NCI-H748 treated with DMSO at 0.1 percent for 48 hours (cell line): ENCODE data around the gene ATP1A1.

Experiments
- DNase-seq: peaks from one replicate; lab custom pipeline; 2025; lab: John Stamatoyannopoulos, UW

ATP1A1 gene

DNA sequence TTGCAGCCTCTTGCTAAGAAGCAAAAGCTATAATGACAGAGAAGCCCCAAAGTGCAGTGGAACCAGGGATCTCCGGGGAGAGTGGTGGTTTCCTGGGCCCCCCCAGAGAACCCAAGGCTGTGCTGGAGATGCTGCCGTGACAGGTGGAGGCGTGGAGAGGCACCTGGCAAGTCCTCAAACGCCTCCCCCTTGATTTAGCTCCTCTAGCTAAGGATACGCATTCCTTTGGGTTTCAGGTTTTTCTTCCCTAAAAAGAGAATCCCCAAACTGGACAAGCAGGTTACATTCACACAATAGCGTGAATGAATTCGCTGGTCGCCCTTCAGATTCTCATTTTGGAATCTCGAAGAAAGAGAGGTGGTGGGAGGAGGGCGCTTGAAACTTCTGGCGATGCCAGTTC lies 853 bp upstream of the ATP1A1 start:
- DNase-seq: no peak

DNA sequence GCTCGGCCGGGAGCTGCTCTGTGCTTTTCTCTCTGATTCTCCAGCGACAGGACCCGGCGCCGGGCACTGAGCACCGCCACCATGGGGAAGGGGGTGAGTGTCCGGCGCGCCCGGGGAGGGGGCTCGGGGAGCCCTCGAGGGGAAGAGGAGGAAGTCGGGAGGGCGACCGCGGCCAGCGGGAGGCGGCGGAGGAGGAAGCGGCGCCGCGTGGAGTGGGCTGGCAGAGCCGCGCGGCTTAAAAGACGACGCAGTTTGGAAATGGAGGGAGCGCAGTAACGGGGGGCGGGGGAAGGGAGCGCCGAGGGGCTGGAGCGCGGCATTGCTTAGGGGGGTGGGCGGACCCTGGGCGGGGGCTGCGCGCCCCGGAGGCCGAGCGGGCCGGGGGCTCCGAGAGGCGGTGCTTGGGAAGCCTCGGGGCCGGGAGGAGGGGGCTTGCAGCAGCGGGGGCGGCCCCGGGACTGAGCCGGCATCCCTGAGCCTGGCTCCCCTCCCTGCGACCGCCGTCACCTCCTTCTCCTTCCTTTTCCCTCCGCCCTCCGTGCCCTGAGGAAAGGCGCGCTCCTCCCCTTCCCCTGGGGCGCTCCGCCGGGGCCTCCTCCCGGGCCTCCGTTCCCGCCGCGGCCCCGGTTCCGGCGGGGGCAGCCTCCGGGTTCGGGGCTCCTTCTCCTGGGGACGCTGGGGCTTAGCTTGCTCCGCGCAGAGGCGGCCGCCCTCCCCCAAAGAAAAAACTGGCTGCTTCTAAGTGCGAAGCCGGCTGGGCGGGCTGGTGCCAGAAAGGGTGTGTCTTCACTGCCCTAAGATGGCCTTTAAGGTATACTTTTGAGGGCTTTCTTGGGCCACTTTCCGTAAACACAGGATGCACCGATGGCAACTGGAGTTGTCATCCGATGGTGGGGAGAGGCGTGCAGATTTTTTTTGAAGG lies 648 bp downstream of the ATP1A1 start:
- peak; percentile 22 for DNase-seq

DNA sequence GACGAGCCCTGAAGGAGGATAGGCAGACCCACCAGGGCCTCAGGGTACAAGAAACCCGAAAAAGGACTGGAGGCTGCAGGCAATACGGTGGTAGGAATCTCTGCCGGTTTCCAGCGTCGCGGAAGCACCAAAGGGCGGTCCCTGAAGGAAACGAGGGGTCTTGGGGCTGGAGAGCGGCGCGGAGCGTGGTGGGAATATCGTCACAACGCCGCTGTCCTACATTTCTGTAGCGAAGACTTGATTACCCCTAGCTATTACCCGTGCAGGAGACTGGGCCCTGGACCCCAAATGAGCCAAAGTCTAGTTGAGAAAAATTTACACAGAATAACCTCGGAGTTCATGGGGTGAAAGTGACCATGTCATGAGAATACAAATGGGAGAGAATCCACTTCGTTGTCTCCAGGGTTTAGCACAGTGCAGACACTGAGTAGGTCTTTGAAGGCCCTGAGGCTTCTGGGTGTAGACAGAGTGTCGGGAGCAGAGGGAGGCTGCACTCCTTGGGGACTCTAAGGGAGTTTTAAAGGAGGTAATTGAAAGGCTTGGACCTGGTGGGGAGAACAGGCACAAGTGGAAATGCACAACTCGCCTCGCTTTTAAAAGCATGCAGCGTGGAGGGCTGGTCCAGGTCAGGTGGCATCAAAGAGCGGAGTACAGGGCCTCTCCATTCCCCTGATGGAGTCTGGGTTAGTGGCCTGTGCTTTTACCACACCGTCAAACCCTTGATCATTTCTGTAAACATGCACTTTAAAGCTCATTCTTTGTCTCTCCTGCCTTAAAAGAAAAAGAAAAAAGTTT lies 1.5 kb downstream of the ATP1A1 start:
- DNase-seq: no peak

DNA sequence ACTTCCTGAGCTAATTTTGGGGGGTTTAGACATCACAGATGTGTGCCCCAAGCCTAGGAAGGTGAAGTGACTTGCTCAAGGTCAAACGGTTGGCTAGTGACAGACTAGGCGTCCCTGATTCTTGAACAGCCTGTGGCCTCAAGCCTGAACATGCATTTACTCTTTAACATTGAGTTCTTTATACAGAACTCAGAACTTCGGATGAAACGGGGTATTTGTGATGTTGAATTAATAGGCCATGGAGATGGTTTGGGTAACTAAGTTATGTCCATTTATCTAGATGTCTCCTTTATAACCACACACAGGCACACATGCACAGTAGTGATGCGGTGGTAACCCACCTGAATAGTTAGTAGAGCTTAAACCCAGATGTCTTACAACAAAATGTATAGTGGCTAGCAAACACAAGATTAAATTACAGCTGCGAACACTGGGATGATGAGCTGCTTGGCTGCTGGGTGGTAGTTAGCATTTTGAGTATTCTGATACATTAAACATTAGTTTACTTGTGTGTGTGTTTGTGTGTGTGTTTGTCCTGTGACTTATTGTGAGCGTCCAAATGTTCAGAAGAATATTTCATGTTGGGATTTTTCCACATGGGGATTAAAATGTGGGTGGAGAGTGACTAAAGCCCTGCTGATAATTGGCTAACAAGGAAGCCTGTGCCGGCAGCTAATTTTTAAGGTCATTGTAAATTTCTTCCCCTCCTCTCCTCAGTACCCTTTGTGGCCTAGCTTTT lies 2.3 kb downstream of the ATP1A1 start:
- DNase-seq: no peak

DNA sequence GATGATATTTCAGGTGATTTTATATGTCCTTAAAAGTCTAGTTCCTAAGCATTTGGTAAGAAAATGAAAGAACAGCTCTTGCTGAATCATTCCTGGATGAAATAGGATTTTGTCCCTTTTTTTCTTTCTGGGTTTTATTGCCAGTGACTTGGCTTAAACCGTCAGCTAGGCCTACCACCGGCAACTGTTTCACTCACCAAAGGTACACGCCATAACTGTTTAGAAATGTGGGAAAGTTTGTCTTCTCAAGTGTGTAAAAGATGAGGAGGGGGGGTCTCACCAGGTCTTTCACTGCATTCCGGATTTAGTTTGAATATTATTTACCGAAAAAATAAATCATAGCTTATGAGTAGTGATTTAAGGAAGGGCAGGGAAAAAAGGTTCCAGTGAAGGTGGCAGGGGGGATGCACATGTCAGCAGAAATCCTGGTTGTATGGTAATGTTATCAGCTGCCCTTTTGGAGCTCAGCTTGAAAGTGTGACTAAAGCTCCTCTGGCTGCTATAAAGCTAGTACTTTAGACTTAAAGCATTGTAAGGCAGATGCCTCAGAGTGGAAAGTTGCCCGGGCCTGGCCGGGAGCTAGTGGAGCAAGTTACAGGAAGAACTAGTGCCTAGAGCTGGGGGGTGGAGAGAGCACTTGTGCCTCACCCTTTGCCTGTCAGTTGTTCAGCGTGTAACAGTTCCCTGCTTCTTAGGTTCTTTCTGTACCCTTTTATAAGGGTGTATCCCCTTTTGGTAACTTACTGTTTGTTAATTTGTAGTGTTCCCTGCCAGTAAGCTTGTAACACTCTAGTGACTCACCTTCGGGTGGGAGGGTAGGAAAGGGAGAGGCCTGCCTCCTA lies 3.1 kb downstream of the ATP1A1 start:
- no peak for DNase-seq

DNA sequence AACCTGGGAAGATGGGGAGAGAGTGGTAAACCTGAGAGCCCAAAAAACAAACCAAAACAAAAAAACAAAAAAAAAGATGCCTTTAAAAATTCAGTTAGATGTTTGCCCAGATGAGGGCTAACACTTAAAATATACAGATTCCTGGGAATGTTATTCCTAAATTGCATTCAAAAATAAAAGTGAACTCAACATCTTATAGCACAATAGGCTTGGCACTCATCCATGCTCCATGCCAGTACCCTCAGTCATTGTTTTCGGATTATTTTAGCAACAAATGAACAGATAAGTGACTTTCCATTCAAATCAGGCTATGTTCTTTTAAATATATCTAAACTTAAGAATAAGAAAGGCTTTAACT lies 3.7 kb downstream of the ATP1A1 start:
- no peak for DNase-seq

DNA sequence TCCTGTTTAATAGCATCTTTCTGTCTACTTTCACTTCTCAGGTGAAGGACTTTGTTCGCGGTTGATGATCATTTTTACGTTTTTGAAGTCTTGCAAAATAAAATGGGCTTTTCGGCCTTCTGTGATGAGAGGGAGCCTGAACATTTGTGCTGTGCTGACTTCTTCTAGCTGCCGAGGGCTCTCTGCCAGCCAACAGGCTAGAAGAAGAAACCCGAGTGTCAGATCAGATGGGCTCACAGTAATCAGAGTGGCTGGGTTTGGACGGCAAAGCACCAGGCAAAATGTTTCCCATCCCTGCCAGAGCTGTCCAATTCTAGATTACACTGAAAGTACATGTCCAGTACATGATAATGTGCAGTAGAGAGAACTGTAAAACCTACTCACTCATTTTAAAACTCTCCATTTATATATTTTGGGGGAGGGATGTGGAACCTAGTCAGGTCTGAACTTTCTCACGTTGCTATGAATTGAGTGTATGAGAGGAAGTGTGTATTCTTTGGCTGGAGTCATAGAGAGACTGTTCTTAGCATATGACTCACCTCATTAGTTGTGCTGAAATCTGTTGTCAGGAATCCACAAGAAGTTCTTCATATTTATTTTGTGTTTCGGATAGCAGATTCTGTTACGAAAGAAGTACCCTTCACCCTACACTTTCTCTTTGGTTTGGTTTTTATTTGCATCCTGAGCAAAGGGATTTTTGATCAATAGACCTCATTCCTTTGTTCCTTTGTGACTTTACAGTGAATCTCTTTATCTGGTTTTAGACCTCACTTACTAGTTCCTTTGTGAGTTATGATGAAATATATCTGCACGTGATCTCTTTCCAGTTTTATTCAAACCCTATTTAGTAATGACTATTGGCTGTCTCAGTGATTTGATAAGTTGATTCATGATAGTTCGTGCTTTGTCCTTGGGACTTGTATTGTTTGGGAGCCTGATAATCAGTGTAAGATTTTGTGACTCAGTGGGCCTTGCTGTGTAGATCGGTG lies 4.8 kb downstream of the ATP1A1 start:
- DNase-seq: no peak

DNA sequence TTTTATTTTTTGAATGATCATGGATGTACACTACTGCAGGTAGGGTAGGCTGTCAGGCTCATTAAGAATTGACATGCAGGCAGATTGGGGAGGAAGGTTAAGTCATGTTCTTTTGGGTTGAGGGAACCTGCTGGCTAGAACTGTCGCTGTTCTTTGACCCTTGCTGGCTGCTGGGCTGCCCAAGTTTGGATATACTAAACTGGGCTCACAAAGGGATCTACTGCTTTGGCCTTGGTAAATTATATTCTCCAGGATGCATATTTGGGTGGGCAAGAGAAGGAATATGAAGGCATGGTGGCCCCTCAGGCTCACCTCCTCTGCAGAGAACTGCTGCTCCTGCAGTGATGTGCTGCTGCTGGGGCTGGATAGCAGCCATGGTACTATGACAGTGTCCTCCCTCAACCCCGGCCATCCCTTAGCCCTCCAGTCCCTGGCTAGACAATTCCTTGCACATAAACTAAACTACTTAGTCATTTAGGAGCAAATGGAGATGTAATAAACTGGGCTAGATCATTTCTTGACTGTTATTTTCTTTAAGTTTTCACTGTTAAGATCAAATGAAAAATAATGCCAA lies 6.1 kb downstream of the ATP1A1 start:
- no peak for DNase-seq

DNA sequence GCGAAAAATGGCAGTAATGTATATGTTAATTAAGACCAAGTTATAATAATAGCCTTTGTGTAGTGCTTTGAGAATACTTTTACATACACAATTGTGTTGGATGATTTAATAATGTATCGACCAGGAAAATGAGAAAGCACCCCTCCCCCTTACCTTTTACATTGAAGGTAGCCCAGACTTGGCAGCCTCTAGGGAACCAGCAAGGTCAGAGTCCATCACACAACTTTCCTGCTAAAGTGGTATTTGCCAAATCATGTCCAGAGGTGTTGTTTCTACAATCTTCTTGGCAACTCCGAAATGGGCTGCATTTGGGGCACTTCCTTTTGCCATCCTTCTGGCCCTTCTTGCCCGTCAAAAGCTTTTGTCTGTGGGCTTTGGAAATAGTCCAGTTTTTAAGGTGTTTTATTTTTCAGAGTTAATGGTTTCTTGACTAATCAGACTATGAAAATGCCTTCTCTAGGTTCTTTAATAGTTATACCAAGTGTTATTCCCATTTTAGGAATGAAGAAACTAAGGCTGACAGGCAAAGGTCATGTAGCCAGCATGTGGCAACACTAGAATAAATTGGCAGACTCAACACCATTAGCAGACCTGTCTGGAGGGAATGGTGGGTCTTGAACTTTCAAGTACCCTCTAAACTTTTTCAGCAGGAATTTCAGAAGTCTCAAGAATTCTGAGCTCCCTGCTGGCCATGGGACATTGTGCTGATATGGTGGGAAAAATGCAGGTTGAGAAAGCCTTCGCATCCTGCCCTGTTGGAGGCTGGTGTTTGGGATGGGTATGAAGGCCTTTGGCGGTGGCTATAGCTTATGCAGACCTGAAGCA lies 6.8 kb downstream of the ATP1A1 start:
- DNase-seq: no peak

DNA sequence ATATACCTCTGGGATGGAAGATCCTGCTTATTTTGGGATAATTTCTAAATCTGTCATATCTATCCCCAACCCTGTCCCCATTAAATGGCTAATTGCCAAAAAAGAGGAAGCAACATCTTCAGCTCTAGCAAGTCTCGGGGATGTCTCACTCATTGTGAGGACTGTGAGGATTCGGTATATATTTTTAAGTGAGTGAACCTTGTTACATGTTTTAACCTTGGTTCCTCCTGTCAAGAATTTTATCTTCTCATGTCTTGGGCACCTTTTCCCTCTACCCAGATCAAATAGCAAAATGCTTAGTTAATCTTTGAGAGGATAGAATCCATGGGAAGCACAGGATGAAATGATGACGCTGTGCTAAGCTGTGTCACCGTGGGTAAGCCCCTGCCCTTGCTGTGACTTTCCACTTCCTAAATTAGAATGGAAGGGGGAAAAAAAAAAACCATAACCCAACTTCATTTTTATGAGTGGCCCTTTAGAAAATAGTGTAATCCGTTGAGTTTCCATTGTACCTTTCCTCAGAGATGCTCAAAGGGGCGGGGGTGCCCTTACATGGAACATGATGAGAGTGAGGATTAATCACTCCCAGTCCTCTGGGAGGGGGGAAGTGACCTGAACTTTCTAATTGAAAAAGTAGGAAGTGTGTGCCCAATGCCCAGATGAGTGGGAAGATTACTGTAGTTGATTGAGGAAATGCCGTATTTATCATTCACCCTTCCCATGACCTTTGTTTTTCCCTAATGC lies 7.6 kb downstream of the ATP1A1 start:
- DNase-seq: no peak

DNA sequence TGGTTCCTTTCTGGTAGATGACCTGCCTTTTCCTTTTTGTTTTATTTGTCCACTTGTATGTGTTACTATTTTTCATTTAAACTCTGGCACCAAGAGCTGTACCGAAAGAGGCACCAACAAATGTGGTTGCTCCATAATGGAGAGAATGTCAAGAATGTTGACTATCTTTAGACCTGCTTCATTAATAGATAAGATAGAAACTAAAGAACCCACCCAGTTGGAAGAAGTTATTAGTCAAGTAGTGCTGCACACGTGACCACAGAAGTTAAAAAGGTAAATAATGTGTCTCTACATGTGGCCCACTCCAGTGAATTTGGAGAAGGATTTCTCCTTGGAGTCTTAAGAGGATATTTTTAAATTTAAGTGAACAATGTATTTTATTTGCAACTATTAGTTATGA lies 9.3 kb downstream of the ATP1A1 start:
- no peak for DNase-seq

DNA sequence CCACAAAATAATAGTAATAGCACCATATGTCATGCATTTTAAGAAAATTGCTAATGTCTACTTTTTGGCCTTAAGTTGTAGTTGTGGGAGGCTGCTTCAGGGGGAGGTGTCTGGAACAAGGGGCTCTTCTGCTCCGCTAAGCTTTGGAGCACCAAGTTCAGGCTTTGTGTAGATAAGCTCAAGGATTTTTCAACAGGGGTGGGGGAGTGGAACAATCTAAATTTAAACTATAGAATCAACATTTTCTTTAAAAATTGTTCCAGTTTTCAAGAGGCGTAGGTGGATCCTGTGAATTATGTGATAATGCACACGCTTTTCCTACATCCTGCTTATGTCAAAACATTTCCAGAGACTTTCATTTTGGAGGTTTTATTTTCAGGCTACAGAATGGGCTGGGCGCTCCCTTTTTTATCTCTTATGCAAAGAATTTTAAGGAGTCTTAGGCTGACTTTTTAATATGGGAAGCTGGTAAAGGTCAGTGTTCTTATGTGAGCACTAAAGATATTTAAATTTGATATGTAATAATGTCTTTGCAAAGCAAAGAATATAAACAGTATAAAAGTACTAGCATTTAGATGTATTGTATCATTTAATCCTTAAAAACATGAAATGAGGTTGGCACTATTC lies 9.9 kb downstream of the ATP1A1 start:
- no peak for DNase-seq

DNA sequence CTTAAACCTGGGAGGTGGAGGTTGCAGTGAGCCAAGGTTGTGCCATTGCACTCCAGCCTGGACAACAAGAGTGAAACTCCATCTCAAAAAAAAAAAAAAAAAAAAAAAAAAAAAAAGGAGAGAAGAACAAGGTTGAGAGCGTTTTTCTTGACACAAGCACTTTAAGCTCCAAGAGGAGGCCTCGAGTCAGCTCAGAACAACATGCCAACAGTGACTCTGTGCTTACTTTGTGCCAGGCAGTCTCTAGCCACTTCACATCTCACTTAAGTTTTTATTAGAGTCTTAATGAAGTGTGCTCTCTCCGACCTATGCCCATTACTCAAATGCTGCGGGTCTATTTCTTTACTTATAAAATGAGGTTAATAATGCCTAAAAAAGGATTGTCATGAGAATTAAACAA lies 13.0 kb downstream of the ATP1A1 start:
- no peak for DNase-seq

DNA sequence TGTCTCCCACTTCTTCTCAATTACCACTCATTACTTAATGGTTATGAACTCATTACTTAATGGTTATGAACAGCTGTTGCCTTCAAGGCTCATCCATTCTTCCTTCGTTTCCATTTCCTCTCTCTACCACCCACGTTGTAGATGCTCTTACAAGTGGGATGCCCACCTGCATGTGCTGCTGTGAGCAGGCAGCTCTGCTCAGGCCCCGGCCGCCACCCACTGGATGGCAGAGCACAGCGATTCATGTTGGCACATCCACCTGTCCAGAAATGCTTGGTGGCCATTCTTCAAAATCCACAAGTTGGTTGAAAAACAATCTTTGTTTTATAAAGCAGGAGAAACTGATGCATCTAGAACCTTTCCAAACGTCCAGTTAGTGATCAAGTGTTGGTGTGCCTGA lies 14.5 kb downstream of the ATP1A1 start:
- DNase-seq: no peak

DNA sequence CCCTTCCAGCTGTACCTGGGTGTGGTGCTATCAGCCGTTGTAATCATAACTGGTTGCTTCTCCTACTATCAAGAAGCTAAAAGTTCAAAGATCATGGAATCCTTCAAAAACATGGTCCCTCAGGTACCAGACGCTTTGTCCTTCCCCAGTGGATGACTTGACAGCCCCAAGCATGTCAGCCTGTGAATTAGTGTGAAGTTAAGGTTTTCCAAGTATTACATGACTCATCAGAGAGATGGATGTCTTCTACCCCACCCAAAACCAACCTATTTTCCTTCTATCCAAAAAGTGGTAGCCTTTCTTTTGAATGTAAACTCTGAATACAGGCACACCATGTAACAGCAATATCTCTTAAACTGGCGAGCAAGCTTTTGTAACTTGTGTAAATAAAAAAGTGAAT lies 15.1 kb downstream of the ATP1A1 start:
- DNase-seq: no peak

DNA sequence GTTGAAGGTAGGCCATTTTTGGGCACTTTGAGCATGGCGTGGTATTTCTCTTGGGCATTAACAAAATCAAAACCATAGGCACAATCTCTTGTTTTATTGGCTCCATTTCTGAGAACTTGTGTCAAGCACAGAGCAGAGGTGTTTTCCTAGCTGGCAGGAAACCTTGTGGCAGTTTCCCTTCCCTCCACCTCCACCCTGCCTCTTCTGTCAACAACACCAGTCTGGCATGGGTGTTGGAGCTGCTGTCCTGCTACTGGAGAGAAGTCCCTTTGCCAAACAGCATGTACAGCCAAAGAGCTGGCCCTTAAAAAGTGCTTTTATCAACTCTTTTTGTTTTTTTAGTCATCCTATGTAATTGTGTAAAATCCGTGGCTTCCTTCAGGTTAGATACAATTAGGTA lies 16.0 kb downstream of the ATP1A1 start:
- DNase-seq: no peak

DNA sequence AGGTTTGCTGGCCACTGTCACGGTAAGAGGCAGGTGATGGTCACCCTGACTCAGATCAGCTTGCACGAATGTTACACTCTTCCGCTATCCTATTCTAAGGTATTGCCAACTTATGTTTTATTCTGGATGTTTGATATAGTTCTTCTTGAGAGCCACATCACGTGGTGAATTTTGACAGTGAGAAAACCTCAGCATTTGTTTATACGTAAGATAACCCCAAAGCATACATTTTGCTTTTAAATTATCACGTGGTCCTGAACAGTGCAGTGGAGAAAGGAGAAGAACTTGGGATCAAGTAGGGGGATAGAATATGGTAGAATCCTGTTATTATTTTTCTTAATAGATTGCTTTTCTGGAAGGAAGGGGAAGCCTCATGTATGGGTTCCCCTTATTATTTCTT lies 16.6 kb downstream of the ATP1A1 start:
- DNase-seq: no peak

DNA sequence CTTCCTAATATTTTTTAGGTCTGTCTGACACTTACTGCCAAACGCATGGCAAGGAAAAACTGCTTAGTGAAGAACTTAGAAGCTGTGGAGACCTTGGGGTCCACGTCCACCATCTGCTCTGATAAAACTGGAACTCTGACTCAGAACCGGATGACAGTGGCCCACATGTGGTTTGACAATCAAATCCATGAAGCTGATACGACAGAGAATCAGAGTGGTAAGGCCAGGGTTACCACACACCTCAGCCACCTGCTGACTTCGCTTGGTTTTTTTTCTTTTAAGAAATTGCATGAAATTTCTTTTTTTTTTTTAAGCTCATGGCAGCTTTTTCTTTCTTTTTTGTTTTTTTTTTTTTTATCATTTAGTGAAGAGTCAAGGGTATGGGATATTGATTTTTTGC lies 17.2 kb downstream of the ATP1A1 start:
- no peak for DNase-seq
